Astrocyte (in vitro differentiated cells and primary cell): ENCODE results near the gene IFT172. TPM values are rescaled to one million over a fixed set of nuclear protein-coding genes. Genes with fewer than 3 reads are reported as not detected.

Source experiments
- DNase-seq: peaks from one replicate; pipeline ENCODE4 v3.0.0-alpha.2; 2010; ENCODE audit warnings: low read depth
- FAIRE-seq: peaks from 2 replicates; lab custom pipeline; 2011; peaks lifted over from hg19 to GRCh38; lab: Jason Lieb, UNC
- H2AFZ ChIP-seq: 2 replicates; pipeline ENCODE4 v1.6.0; 2012; ENCODE audit warnings: low read depth, low read length, inconsistent platforms
- H3K27ac ChIP-seq: 2 replicates; pipeline ENCODE4 v1.5.1; 2011; ENCODE audit warnings: low read depth, low read length, inconsistent platforms
- H3K27me3 ChIP-seq: 2 replicates; pipeline ENCODE4 v1.6.0; 2011; ENCODE audit warnings: low read length, inconsistent platforms; ENCODE audit not compliant: insufficient read depth
- H3K36me3 ChIP-seq: 2 replicates; pipeline ENCODE4 v1.5.1; 2011; ENCODE audit warnings: low read length, inconsistent platforms; ENCODE audit not compliant: insufficient read depth
- H3K4me1 ChIP-seq: 2 replicates; pipeline ENCODE4 v1.5.1; 2011; ENCODE audit warnings: low read length, inconsistent platforms; ENCODE audit not compliant: insufficient read depth
- H3K4me2 ChIP-seq: 2 replicates; pipeline ENCODE4 v1.6.0; 2012; ENCODE audit warnings: low read length, inconsistent platforms
- H3K4me3 ChIP-seq: 2 replicates; pipeline ENCODE4 v1.5.1; 2011; ENCODE audit warnings: low read depth, mild to moderate bottlenecking, low read length, inconsistent platforms; ENCODE audit not compliant: insufficient read depth
- H3K79me2 ChIP-seq: 2 replicates; pipeline ENCODE4 v1.6.0; 2012; ENCODE audit warnings: mild to moderate bottlenecking, low read length, inconsistent platforms; ENCODE audit not compliant: insufficient read depth
- H3K9ac ChIP-seq: 2 replicates; pipeline ENCODE4 v1.6.0; 2012; ENCODE audit warnings: mild to moderate bottlenecking, low read length, inconsistent platforms
- H3K9me3 ChIP-seq: 2 replicates; pipeline ENCODE4 v1.5.1; 2012; ENCODE audit warnings: low read depth, mild to moderate bottlenecking, low read length, inconsistent platforms; ENCODE audit not compliant: insufficient read depth
- H4K20me1 ChIP-seq: 2 replicates; pipeline ENCODE4 v1.6.0; 2012; ENCODE audit warnings: low read length, inconsistent platforms; ENCODE audit not compliant: insufficient read depth
- H3K27ac Mint-ChIP-seq: one replicate; pipeline ENCODE4 v1.8.0; 2021; ENCODE audit warnings: mild to moderate bottlenecking, mixed read lengths; ENCODE audit not compliant: unreplicated experiment
- H3K27me3 Mint-ChIP-seq: one replicate; pipeline ENCODE4 v1.8.0; 2021; ENCODE audit warnings: low read depth, mixed read lengths; ENCODE audit not compliant: unreplicated experiment
- H3K36me3 Mint-ChIP-seq: one replicate; pipeline ENCODE4 v1.8.0; 2021; ENCODE audit warnings: low read depth, mixed read lengths; ENCODE audit not compliant: unreplicated experiment
- H3K4me1 Mint-ChIP-seq: one replicate; pipeline ENCODE4 v1.8.0; 2021; ENCODE audit warnings: low read depth, mixed read lengths; ENCODE audit not compliant: unreplicated experiment
- H3K4me3 Mint-ChIP-seq: one replicate; pipeline ENCODE4 v1.8.0; 2021; ENCODE audit warnings: mild to moderate bottlenecking, moderate library complexity, mixed read lengths; ENCODE audit not compliant: unreplicated experiment
- H3K9me3 Mint-ChIP-seq: one replicate; pipeline ENCODE4 v1.8.0; 2021; ENCODE audit warnings: mild to moderate bottlenecking, mixed read lengths; ENCODE audit not compliant: unreplicated experiment
- EZH2 ChIP-seq: IDR thresholded peaks from 2 replicates; pipeline ENCODE4 v1.6.1; 2012; ENCODE audit warnings: mild to moderate bottlenecking, low read length, inconsistent platforms; ENCODE audit not compliant: insufficient read depth
- total RNA-seq: library from RNA; stranded (reverse); gene quantifications from 2 replicates; pipeline ENCODE4 v1.2.1, GENCODE V29; 2021
- TF ChIP-seq, protein P1 (sequence below): IDR thresholded peaks from 2 replicates; pipeline ENCODE4 v1.5.1; 2011; ENCODE audit warnings: low read depth, mild to moderate bottlenecking, inconsistent platforms, low read length, moderate library complexity; ENCODE audit not compliant: insufficient read depth

IFT172 gene
- total RNA-seq, 1 donor from 2014 or later, result 15.4 TPM

DNA sequence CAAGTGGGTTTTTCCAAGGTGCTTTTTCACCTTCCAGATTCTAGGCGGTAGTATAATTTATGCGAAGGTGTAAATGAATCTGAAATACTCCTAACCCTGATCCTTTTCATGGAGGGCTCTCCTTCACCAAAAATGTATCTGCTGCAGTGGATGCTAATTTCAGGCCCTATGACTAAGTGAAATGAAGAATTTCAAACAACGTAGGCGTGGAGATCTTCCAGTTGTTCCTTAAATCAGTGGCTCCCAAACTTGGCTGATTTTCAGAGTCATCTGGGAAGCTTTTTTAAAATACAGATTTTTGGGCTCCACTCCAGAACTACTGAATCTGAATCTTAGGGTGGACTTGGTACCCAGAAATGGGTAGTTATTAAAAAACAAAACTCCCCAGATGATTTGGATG, 12.6 kb upstream of the IFT172 start:
- H3K4me3 Mint-ChIP-seq, result no peak overlapping the region
- FAIRE-seq, result no peak

DNA sequence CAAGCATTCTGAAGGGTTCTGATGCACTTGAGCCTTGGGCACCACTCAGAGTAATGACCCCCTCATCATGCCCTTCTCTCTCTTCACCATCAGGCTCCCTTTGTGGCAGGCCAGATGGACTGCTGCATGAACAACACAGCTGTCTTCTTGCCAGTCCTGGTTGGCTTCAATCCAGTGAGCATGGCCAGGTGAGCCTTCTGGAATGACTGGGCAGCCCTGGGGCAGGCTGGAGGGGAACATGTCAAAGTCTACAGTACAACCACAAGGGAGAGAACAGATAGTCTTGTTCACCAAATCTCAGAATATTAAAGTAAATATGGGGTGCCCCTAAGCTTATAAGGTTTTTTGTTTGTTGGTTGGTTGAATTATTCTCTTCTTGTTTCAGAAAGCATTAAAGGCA, 11.5 kb upstream of the IFT172 start:
- H2AFZ ChIP-seq, result no peak overlapping the region
- TF ChIP-seq EZH2, result no peak
- TF ChIP-seq, protein P1, sequence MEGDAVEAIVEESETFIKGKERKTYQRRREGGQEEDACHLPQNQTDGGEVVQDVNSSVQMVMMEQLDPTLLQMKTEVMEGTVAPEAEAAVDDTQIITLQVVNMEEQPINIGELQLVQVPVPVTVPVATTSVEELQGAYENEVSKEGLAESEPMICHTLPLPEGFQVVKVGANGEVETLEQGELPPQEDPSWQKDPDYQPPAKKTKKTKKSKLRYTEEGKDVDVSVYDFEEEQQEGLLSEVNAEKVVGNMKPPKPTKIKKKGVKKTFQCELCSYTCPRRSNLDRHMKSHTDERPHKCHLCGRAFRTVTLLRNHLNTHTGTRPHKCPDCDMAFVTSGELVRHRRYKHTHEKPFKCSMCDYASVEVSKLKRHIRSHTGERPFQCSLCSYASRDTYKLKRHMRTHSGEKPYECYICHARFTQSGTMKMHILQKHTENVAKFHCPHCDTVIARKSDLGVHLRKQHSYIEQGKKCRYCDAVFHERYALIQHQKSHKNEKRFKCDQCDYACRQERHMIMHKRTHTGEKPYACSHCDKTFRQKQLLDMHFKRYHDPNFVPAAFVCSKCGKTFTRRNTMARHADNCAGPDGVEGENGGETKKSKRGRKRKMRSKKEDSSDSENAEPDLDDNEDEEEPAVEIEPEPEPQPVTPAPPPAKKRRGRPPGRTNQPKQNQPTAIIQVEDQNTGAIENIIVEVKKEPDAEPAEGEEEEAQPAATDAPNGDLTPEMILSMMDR, result no peak
- H3K4me1 ChIP-seq, result no peaks in the 10 kb centered on the region
- FAIRE-seq (no peak), DNase-seq (no peak)
- no peaks in the 10 kb centered on the region for H3K79me2 ChIP-seq
- H3K4me2 ChIP-seq, result no peak overlapping the region
- Mint-ChIP-seq H3K27ac (no peak overlapping the region), H3K4me3 (no peak overlapping the region), H3K4me1 (no peaks in the 10 kb centered on the region), H3K27me3 (peaks cover 25% of the 10 kb centered on the region), H3K9me3 (peaks cover 3% of the 10 kb centered on the region), H3K36me3 (no peaks in the 10 kb centered on the region)
- H3K36me3 ChIP-seq, result no peaks in the 10 kb centered on the region
- no peak overlapping the region for H3K9ac ChIP-seq
- no peak overlapping the region for H3K27ac ChIP-seq
- H4K20me1 ChIP-seq, result no peaks in the 10 kb centered on the region
- H3K4me3 ChIP-seq, result no peak overlapping the region
- no peaks in the 10 kb centered on the region for H3K9me3 ChIP-seq
- H3K27me3 ChIP-seq, result no peaks in the 10 kb centered on the region

More for the DNA sequence above, 12.6 kb upstream of the IFT172 start:
- Histone ChIP-seq H3K4me3 (no peak overlapping the region), H3K9ac (no peak overlapping the region), H3K27ac (no peak overlapping the region), H3K4me2 (no peak overlapping the region), H3K9me3 (no peaks in the 10 kb centered on the region), H3K36me3 (no peaks in the 10 kb centered on the region), H3K4me1 (no peaks in the 10 kb centered on the region), H3K27me3 (no peaks in the 10 kb centered on the region), H3K79me2 (no peaks in the 10 kb centered on the region), H4K20me1 (no peaks in the 10 kb centered on the region), H2AFZ (no peak overlapping the region)
- H3K27me3 Mint-ChIP-seq, result peaks cover 24% of the 10 kb centered on the region
- TF ChIP-seq, protein P1, result no peak
- TF ChIP-seq EZH2, result no peak
- DNase-seq, result peak; percentile 23
- H3K9me3 Mint-ChIP-seq, result peaks cover 3% of the 10 kb centered on the region
- H3K27ac Mint-ChIP-seq, result no peak overlapping the region
- H3K36me3 Mint-ChIP-seq, result peaks cover 2% of the 10 kb centered on the region
- no peaks in the 10 kb centered on the region for H3K4me1 Mint-ChIP-seq

DNA sequence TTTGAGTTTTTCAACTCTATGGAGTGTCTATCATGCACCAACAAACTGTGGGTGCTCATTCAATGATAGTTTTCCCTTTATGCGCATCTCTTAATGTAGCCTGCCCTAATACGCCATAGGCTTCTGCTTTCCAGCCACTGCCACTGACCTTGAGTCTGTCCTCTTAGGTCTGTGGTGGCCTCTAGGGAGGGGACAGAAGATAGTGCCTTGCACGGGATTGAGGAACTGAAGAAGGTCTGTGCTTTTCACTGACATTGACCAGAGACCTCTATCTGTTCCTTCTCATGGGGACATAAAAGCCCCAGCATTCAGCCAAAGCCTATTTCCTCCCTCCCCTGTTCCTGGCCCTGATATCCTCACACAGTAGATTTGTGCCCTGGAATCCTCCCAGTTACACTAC, 9.4 kb upstream of the IFT172 start:
- H3K4me3 Mint-ChIP-seq, result no peak overlapping the region
- Histone ChIP-seq H3K9me3 (no peaks in the 10 kb centered on the region), H3K4me2 (no peak overlapping the region), H3K4me1 (peaks cover 6% of the 10 kb centered on the region), H3K4me3 (no peak overlapping the region), H2AFZ (no peak overlapping the region), H3K27me3 (no peaks in the 10 kb centered on the region), H3K9ac (no peak overlapping the region), H3K36me3 (no peaks in the 10 kb centered on the region), H3K79me2 (no peaks in the 10 kb centered on the region), H3K27ac (no peak overlapping the region), H4K20me1 (no peaks in the 10 kb centered on the region)
- peaks cover 3% of the 10 kb centered on the region for H3K9me3 Mint-ChIP-seq
- no peak overlapping the region for H3K27ac Mint-ChIP-seq
- FAIRE-seq, result no peak
- TF ChIP-seq, protein P1, result no peak
- no peak for TF ChIP-seq EZH2
- no peaks in the 10 kb centered on the region for H3K4me1 Mint-ChIP-seq
- H3K27me3 Mint-ChIP-seq, result peaks cover 26% of the 10 kb centered on the region
- H3K36me3 Mint-ChIP-seq, result no peaks in the 10 kb centered on the region
- no peak for DNase-seq
